ENCODE data around the gene DDX50. TPM values are rescaled to one million over a fixed set of nuclear protein-coding genes. Genes with fewer than 3 reads are reported as not detected.
"Not testable (repeated sequence)": the region's sequence is repeated elsewhere in the genome, so short reads cannot be mapped to it uniquely, and the experiment has no call there.

Gene DDX50
- total RNA-seq, 1 donor from 2014 or later = 51.1 TPM

- DNase-seq (ENCODE audit: low spot score in 2 of 2, unreplicated experiment in 2 of 2) = no peak
- Mint-ChIP-seq H3K27me3 (ENCODE audit: low read depth) (no peaks in the 10 kb centered on the region), H3K4me1 (no peaks in the 10 kb centered on the region), H3K9me3 (no peaks in the 10 kb centered on the region), H3K27ac (peak overlapping the region; percentile 70), H3K4me3 (no peak overlapping the region), H3K36me3 (peaks cover 16% of the 10 kb centered on the region)
- TF ChIP-seq CTCF (IDR thresholded peaks at IDR 0.05; ENCODE audit: unreplicated experiment) = no peak
Observed at GRCh38 chr10:68924593-68924992, 23.5 kb downstream of the DDX50 start.

GRCh38 chr10:68925489-68925888 is 24.4 kb downstream of the DDX50 start:
- no peaks in the 10 kb centered on the region for H3K4me1 Mint-ChIP-seq
- H3K4me3 Mint-ChIP-seq = no peak overlapping the region
- H3K9me3 Mint-ChIP-seq = no peaks in the 10 kb centered on the region
- no peak for DNase-seq (ENCODE audit: low spot score in 2 of 2, unreplicated experiment in 2 of 2)
- H3K27me3 Mint-ChIP-seq (ENCODE audit: low read depth) = no peaks in the 10 kb centered on the region
- peaks cover 16% of the 10 kb centered on the region for H3K36me3 Mint-ChIP-seq
- H3K27ac Mint-ChIP-seq = no peak overlapping the region
- no peak for TF ChIP-seq CTCF (IDR thresholded peaks at IDR 0.05; ENCODE audit: unreplicated experiment)

- H3K36me3 Mint-ChIP-seq = peaks cover 20% of the 10 kb centered on the region
Observed at GRCh38 chr10:68929157-68929556, 28.0 kb downstream of the DDX50 start.

GRCh38 chr10:68929888-68930287 is 28.8 kb downstream of the DDX50 start:
- H3K36me3 Mint-ChIP-seq = peaks cover 22% of the 10 kb centered on the region
- not testable (repeated sequence) for DNase-seq (ENCODE audit: low spot score in 2 of 2, unreplicated experiment in 2 of 2); H3K4me3 Mint-ChIP-seq; H3K27me3 Mint-ChIP-seq (ENCODE audit: low read depth); H3K4me1 Mint-ChIP-seq; H3K9me3 Mint-ChIP-seq; H3K27ac Mint-ChIP-seq

More at GRCh38 chr10:68929157-68929556, 28.0 kb downstream of the DDX50 start:
- not testable (repeated sequence) for H3K9me3 Mint-ChIP-seq; H3K4me3 Mint-ChIP-seq; H3K27ac Mint-ChIP-seq; DNase-seq (ENCODE audit: low spot score in 2 of 2, unreplicated experiment in 2 of 2); H3K4me1 Mint-ChIP-seq; H3K27me3 Mint-ChIP-seq (ENCODE audit: low read depth)

- not testable (repeated sequence) for H3K27ac Mint-ChIP-seq; DNase-seq (ENCODE audit: low spot score in 2 of 2, unreplicated experiment in 2 of 2); H3K9me3 Mint-ChIP-seq; H3K4me1 Mint-ChIP-seq; H3K27me3 Mint-ChIP-seq (ENCODE audit: low read depth); H3K4me3 Mint-ChIP-seq
- peaks cover 31% of the 10 kb centered on the region for H3K36me3 Mint-ChIP-seq
Observed at GRCh38 chr10:68932860-68933259, 31.7 kb downstream of the DDX50 start.

- no peak for TF ChIP-seq CTCF (IDR thresholded peaks at IDR 0.05; ENCODE audit: unreplicated experiment)
- H3K9me3 Mint-ChIP-seq = no peaks in the 10 kb centered on the region
- H3K27me3 Mint-ChIP-seq (ENCODE audit: low read depth) = no peaks in the 10 kb centered on the region
- no peak for DNase-seq (ENCODE audit: low spot score in 2 of 2, unreplicated experiment in 2 of 2)
- H3K4me1 Mint-ChIP-seq = no peaks in the 10 kb centered on the region
- no peak overlapping the region for H3K27ac Mint-ChIP-seq
- H3K36me3 Mint-ChIP-seq = peaks cover 30% of the 10 kb centered on the region
- no peak overlapping the region for H3K4me3 Mint-ChIP-seq
Observed at GRCh38 chr10:68934994-68935393, 33.9 kb downstream of the DDX50 start.

GRCh38 chr10:68938117-68938516 is 37.0 kb downstream of the DDX50 start:
- H3K9me3 Mint-ChIP-seq = no peaks in the 10 kb centered on the region
- no peaks in the 10 kb centered on the region for H3K4me1 Mint-ChIP-seq
- no peak for TF ChIP-seq CTCF (IDR thresholded peaks at IDR 0.05; ENCODE audit: unreplicated experiment)
- H3K27ac Mint-ChIP-seq = no peak overlapping the region
- DNase-seq (ENCODE audit: low spot score in 2 of 2, unreplicated experiment in 2 of 2) = no peak
- peaks cover 19% of the 10 kb centered on the region for H3K36me3 Mint-ChIP-seq
- no peaks in the 10 kb centered on the region for H3K27me3 Mint-ChIP-seq (ENCODE audit: low read depth)
- H3K4me3 Mint-ChIP-seq = no peak overlapping the region

Data from mesothelial cell of epicardium (in vitro differentiated cells).